ENCODE measurements around the gene ATP2C1. TPM values are rescaled to one million over a fixed set of nuclear protein-coding genes. Genes with fewer than 3 reads are reported as not detected.

The ATP2C1 gene
- total and polyA plus RNA-seq, 7 experiments from 2014 or later = 6.6 to 64.9 (median 47.7) TPM

- POLR2A ChIA-PET = no interaction called here
- H3K4me1 ChIP-seq (ENCODE audit: control insufficient read depth in 2 of 2, insufficient read depth in 2 of 2, low read length in 2 of 2) = no peaks in the 10 kb centered on the region
- CTCF ChIA-PET = no interaction called here
- H3K27ac Mint-ChIP-seq = peak overlapping the region in 1 of 9 donors; percentile 37
- no peaks in the 10 kb centered on the region for H3K9me3 Mint-ChIP-seq
- H3K36me3 Mint-ChIP-seq = peaks cover 3 to 46% (median 8%) of the 10 kb centered on the region in 5 donors
- H3K4me3 ChIP-seq (ENCODE audit: low read length) = no peak overlapping the region
- intact Hi-C loops (cut with micrococcal nuclease) = no loop called here
- H3K27me3 ChIP-seq (ENCODE audit: control insufficient read depth in 2 of 2, insufficient read depth in 2 of 2, low read length in 2 of 2) = no peaks in the 10 kb centered on the region
- DNase-seq (no peak), ATAC-seq (no peak)
- H3K27me3 Mint-ChIP-seq = no peaks in the 10 kb centered on the region
- H3K4me3 Mint-ChIP-seq = no peak overlapping the region
- H3K4me1 Mint-ChIP-seq = no peaks in the 10 kb centered on the region
- H3K27ac ChIP-seq (ENCODE audit: low read depth, low read length) = no peak overlapping the region
- H3K36me3 ChIP-seq (ENCODE audit: control insufficient read depth in 2 of 3, insufficient read depth in 3 of 3, low read length in 3 of 3) = peaks cover 0 to 6% (median 4%) of the 10 kb centered on the region in 3 experiments
- H3K9me3 ChIP-seq (ENCODE audit: control insufficient read depth in 2 of 3, low read length in 3 of 3) = no peaks in the 10 kb centered on the region
Measured at GRCh38 chr3:130979117-130979516, 85.2 kb downstream of the ATP2C1 start.

GRCh38 chr3:130981469-130981868, 87.6 kb downstream of the ATP2C1 start:
- Histone ChIP-seq H3K4me1 (ENCODE audit: control insufficient read depth in 2 of 2, insufficient read depth in 2 of 2, low read length in 2 of 2) (no peaks in the 10 kb centered on the region), H3K27me3 (ENCODE audit: control insufficient read depth in 2 of 2, insufficient read depth in 2 of 2, low read length in 2 of 2) (no peaks in the 10 kb centered on the region), H3K4me3 (ENCODE audit: low read length) (no peak overlapping the region), H3K27ac (ENCODE audit: low read depth, low read length) (no peak overlapping the region), H3K36me3 (ENCODE audit: control insufficient read depth in 2 of 3, insufficient read depth in 3 of 3, low read length in 3 of 3) (peaks cover 0 to 5% (median 0%) of the 10 kb centered on the region in 3 experiments), H3K9me3 (ENCODE audit: control insufficient read depth in 2 of 3, low read length in 3 of 3) (no peaks in the 10 kb centered on the region)
- peaks cover 0 to 2% (median 0%) of the 10 kb centered on the region in 7 donors for H3K4me1 Mint-ChIP-seq
- DNase-seq = no peak
- no peak overlapping the region for H3K4me3 Mint-ChIP-seq
- ChIA-PET POLR2A (no interaction called here), CTCF (no interaction called here)
- no peaks in the 10 kb centered on the region for H3K27me3 Mint-ChIP-seq
- ATAC-seq = no peak
- peaks cover 5 to 48% (median 8%) of the 10 kb centered on the region in 5 donors for H3K36me3 Mint-ChIP-seq
- H3K27ac Mint-ChIP-seq = no peak overlapping the region
- no peaks in the 10 kb centered on the region for H3K9me3 Mint-ChIP-seq
- intact Hi-C loops (cut with micrococcal nuclease) = no loop called here

GRCh38 chr3:130990282-130990681, 96.4 kb downstream of the ATP2C1 start:
- intact Hi-C loops (cut with micrococcal nuclease) = no loop called here
- Mint-ChIP-seq H3K4me1 (peaks cover 0 to 8% (median 0%) of the 10 kb centered on the region in 7 donors), H3K27ac (peak overlapping the region in 1 of 9 donors; percentile 55), H3K9me3 (peaks cover 0 to 1% (median 0%) of the 10 kb centered on the region in 11 donors), H3K36me3 (peaks cover 15 to 42% (median 20%) of the 10 kb centered on the region in 5 donors), H3K27me3 (no peaks in the 10 kb centered on the region), H3K4me3 (no peak overlapping the region)
- no peaks in the 10 kb centered on the region for H3K9me3 ChIP-seq (ENCODE audit: control insufficient read depth in 2 of 3, low read length in 3 of 3)
- ChIA-PET CTCF (no interaction called here), POLR2A (no interaction called here)
- no peaks in the 10 kb centered on the region for H3K27me3 ChIP-seq (ENCODE audit: control insufficient read depth in 2 of 2, insufficient read depth in 2 of 2, low read length in 2 of 2)
- no peak for ATAC-seq
- H3K27ac ChIP-seq (ENCODE audit: low read depth, low read length) = no peak overlapping the region
- H3K4me1 ChIP-seq (ENCODE audit: control insufficient read depth in 2 of 2, insufficient read depth in 2 of 2, low read length in 2 of 2) = no peaks in the 10 kb centered on the region
- H3K4me3 ChIP-seq (ENCODE audit: low read length) = no peak overlapping the region
- peaks cover 0 to 16% (median 0%) of the 10 kb centered on the region in 3 experiments for H3K36me3 ChIP-seq (ENCODE audit: control insufficient read depth in 2 of 3, insufficient read depth in 3 of 3, low read length in 3 of 3)
- no peak for DNase-seq

- H3K4me3 ChIP-seq (ENCODE audit: low read length) = no peak overlapping the region
- no peak for DNase-seq
- H3K27me3 ChIP-seq (ENCODE audit: control insufficient read depth in 2 of 2, insufficient read depth in 2 of 2, low read length in 2 of 2) = no peaks in the 10 kb centered on the region
- peak overlapping the region in 1 of 9 donors; percentile 16 for H3K27ac Mint-ChIP-seq
- H3K9me3 ChIP-seq (ENCODE audit: control insufficient read depth in 2 of 3, low read length in 3 of 3) = no peaks in the 10 kb centered on the region
- no peaks in the 10 kb centered on the region for H3K4me1 ChIP-seq (ENCODE audit: control insufficient read depth in 2 of 2, insufficient read depth in 2 of 2, low read length in 2 of 2)
- peaks cover 0 to 1% (median 0%) of the 10 kb centered on the region in 11 donors for H3K9me3 Mint-ChIP-seq
- ATAC-seq = no peak
- H3K36me3 ChIP-seq (ENCODE audit: control insufficient read depth in 2 of 3, insufficient read depth in 3 of 3, low read length in 3 of 3) = peaks cover 0 to 16% (median 0%) of the 10 kb centered on the region in 3 experiments
- ChIA-PET CTCF (no interaction called here), POLR2A (no interaction called here)
- H3K4me1 Mint-ChIP-seq = peaks cover 0 to 8% (median 0%) of the 10 kb centered on the region in 7 donors
- peaks cover 15 to 38% (median 20%) of the 10 kb centered on the region in 5 donors for H3K36me3 Mint-ChIP-seq
- intact Hi-C loops (cut with micrococcal nuclease) = no loop called here
- no peak overlapping the region for H3K4me3 Mint-ChIP-seq
- H3K27me3 Mint-ChIP-seq = no peaks in the 10 kb centered on the region
- H3K27ac ChIP-seq (ENCODE audit: low read depth, low read length) = no peak overlapping the region
Measured at GRCh38 chr3:130991126-130991525, 97.2 kb downstream of the ATP2C1 start.

- Mint-ChIP-seq H3K4me3 (no peak overlapping the region), H3K27me3 (no peaks in the 10 kb centered on the region), H3K36me3 (peaks cover 15 to 36% (median 21%) of the 10 kb centered on the region in 5 donors), H3K9me3 (peaks cover 0 to 1% (median 0%) of the 10 kb centered on the region in 11 donors), H3K27ac (peak overlapping the region in 1 of 9 donors; percentile 60), H3K4me1 (peaks cover 0 to 8% (median 0%) of the 10 kb centered on the region in 7 donors)
- peaks cover 0 to 16% (median 0%) of the 10 kb centered on the region in 3 experiments for H3K36me3 ChIP-seq (ENCODE audit: control insufficient read depth in 2 of 3, insufficient read depth in 3 of 3, low read length in 3 of 3)
- no peaks in the 10 kb centered on the region for H3K9me3 ChIP-seq (ENCODE audit: control insufficient read depth in 2 of 3, low read length in 3 of 3)
- H3K27me3 ChIP-seq (ENCODE audit: control insufficient read depth in 2 of 2, insufficient read depth in 2 of 2, low read length in 2 of 2) = no peaks in the 10 kb centered on the region
- no peak overlapping the region for H3K27ac ChIP-seq (ENCODE audit: low read depth, low read length)
- POLR2A ChIA-PET = no interaction called here
- no peaks in the 10 kb centered on the region for H3K4me1 ChIP-seq (ENCODE audit: control insufficient read depth in 2 of 2, insufficient read depth in 2 of 2, low read length in 2 of 2)
- no peak overlapping the region for H3K4me3 ChIP-seq (ENCODE audit: low read length)
- intact Hi-C loops (cut with micrococcal nuclease) = no loop called here
- CTCF ChIA-PET = no interaction called here
- DNase-seq (no peak), ATAC-seq (no peak)
Measured at GRCh38 chr3:130992344-130992743, 98.5 kb downstream of the ATP2C1 start.

- no peak for ATAC-seq
- H3K27me3 Mint-ChIP-seq = no peaks in the 10 kb centered on the region
- no peak overlapping the region for H3K27ac ChIP-seq (ENCODE audit: low read depth, low read length)
- H3K4me1 Mint-ChIP-seq = peaks cover 0 to 6% (median 0%) of the 10 kb centered on the region in 7 donors
- H3K4me3 ChIP-seq (ENCODE audit: low read length) = no peak overlapping the region
- H3K4me3 Mint-ChIP-seq = no peak overlapping the region
- peaks cover 0 to 1% (median 0%) of the 10 kb centered on the region in 11 donors for H3K9me3 Mint-ChIP-seq
- ChIA-PET CTCF (interaction anchor here (0.7 kb wide), 1 partner anchor 566 kb away, joined by 5 read pairs; no protein-coding TSS in a partner anchor), POLR2A (no interaction called here)
- H3K36me3 Mint-ChIP-seq = peaks cover 1 to 30% (median 13%) of the 10 kb centered on the region in 5 donors
- H3K36me3 ChIP-seq (ENCODE audit: control insufficient read depth in 2 of 3, insufficient read depth in 3 of 3, low read length in 3 of 3) = peaks cover 0 to 15% (median 0%) of the 10 kb centered on the region in 3 experiments
- H3K4me1 ChIP-seq (ENCODE audit: control insufficient read depth in 2 of 2, insufficient read depth in 2 of 2, low read length in 2 of 2) = no peaks in the 10 kb centered on the region
- no peak for DNase-seq
- no peaks in the 10 kb centered on the region for H3K27me3 ChIP-seq (ENCODE audit: control insufficient read depth in 2 of 2, insufficient read depth in 2 of 2, low read length in 2 of 2)
- H3K9me3 ChIP-seq (ENCODE audit: control insufficient read depth in 2 of 3, low read length in 3 of 3) = no peaks in the 10 kb centered on the region
- no peak overlapping the region for H3K27ac Mint-ChIP-seq
- intact Hi-C loops (cut with micrococcal nuclease) = no loop called here
Measured at GRCh38 chr3:130997289-130997688, 103.4 kb downstream of the ATP2C1 start.

GRCh38 chr3:131001071-131001470, 107.2 kb downstream of the ATP2C1 start:
- H3K27me3 Mint-ChIP-seq = no peaks in the 10 kb centered on the region
- DNase-seq (no peak), ATAC-seq (no peak)
- no peaks in the 10 kb centered on the region for H3K9me3 ChIP-seq (ENCODE audit: control insufficient read depth in 2 of 3, low read length in 3 of 3)
- H3K27ac ChIP-seq (ENCODE audit: low read depth, low read length) = no peak overlapping the region
- H3K9me3 Mint-ChIP-seq = peaks cover 0 to 1% (median 0%) of the 10 kb centered on the region in 11 donors
- H3K36me3 ChIP-seq (ENCODE audit: control insufficient read depth in 2 of 3, insufficient read depth in 3 of 3, low read length in 3 of 3) = peaks cover 0 to 24% (median 0%) of the 10 kb centered on the region in 3 experiments
- H3K4me3 ChIP-seq (ENCODE audit: low read length) = no peak overlapping the region
- CTCF ChIA-PET = no interaction called here
- H3K27ac Mint-ChIP-seq = peak overlapping the region in 1 of 9 donors; percentile 43
- intact Hi-C loops (cut with micrococcal nuclease) = no loop called here
- H3K4me1 ChIP-seq (ENCODE audit: control insufficient read depth in 2 of 2, insufficient read depth in 2 of 2, low read length in 2 of 2) = no peaks in the 10 kb centered on the region
- POLR2A ChIA-PET = no interaction called here
- H3K27me3 ChIP-seq (ENCODE audit: control insufficient read depth in 2 of 2, insufficient read depth in 2 of 2, low read length in 2 of 2) = no peaks in the 10 kb centered on the region
- H3K36me3 Mint-ChIP-seq = peaks cover 5 to 40% (median 22%) of the 10 kb centered on the region in 5 donors
- H3K4me3 Mint-ChIP-seq = no peak overlapping the region
- peaks cover 0 to 15% (median 4%) of the 10 kb centered on the region in 7 donors for H3K4me1 Mint-ChIP-seq
